GM10266 (cell line): ENCODE data around the gene DNMBP.
"Not testable (repeated sequence)": the region's sequence is repeated elsewhere in the genome, so short reads cannot be mapped to it uniquely, and the experiment has no call there.

Source experiments
- DNase-seq: peaks from one replicate; pipeline ENCODE4 v3.0.0; 2012; ENCODE audit errors: extremely low spot score
- TF ChIP-seq, protein P1 (sequence below): IDR thresholded peaks from 2 replicates; pipeline ENCODE4 v1.5.1; 2012; ENCODE audit warnings: mild to moderate bottlenecking, low read depth; ENCODE audit not compliant: control insufficient read depth, insufficient read depth; ENCODE audit errors: missing control alignments

Gene DNMBP

DNA sequence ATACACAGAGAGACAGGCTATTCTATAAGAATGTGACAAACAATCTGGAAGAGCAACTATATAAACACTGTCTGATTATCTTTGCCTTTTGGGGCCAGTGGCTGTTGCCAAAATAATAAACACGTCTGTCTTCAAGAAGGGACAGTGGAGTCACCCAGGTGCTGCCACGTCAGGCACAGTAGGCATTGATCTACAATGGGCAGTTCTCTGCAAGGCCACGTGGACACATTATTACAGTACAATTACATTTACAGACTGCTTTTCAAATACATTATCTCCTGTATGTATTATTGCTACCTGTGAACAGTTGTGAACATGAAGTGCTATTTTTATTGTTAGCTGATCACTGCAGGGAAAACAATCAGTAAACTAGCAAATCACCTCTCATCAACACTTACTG is 14.0 kb downstream of the DNMBP start:
- no peak for DNase-seq
- TF ChIP-seq, protein P1, sequence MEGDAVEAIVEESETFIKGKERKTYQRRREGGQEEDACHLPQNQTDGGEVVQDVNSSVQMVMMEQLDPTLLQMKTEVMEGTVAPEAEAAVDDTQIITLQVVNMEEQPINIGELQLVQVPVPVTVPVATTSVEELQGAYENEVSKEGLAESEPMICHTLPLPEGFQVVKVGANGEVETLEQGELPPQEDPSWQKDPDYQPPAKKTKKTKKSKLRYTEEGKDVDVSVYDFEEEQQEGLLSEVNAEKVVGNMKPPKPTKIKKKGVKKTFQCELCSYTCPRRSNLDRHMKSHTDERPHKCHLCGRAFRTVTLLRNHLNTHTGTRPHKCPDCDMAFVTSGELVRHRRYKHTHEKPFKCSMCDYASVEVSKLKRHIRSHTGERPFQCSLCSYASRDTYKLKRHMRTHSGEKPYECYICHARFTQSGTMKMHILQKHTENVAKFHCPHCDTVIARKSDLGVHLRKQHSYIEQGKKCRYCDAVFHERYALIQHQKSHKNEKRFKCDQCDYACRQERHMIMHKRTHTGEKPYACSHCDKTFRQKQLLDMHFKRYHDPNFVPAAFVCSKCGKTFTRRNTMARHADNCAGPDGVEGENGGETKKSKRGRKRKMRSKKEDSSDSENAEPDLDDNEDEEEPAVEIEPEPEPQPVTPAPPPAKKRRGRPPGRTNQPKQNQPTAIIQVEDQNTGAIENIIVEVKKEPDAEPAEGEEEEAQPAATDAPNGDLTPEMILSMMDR, result no peak

DNA sequence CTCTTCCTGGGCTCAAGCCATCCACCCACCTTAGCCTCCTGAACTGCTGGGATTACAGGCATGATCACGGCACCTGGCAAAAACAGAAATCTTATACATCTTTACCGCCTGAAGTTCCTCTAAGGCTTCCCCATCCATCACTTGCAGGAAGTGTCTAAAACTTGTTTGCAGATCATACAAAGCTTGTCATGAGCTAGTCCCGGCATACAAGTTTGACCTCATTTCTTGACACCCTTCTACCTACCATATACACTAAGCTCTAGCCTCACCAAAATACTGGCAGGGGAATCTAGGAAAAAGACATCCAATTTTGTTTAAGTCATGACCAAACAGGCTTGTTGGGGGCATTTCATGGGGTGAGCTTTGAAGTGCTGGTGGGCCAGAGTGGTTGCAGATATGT is 14.5 kb downstream of the DNMBP start:
- DNase-seq, result no peak
- TF ChIP-seq, protein P1, result no peak

DNA sequence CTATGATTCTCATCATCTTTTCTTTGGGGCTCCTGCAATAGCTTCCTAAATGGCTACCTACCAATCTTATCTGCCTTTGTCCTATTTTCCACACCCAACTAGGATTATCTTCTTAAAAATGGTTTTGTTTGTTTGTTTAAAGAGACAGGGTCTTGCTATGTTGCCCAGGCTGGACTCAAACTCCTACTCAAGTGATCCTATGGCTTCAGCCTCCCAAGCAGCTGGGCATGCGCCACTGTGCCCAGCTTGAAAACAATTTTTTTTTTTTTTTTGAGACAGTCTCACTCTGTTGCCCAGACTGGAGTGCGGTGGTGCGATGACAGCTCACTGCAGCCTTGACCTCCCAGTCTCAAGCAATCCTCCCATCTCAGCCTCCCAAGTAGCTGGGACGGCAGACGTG is 14.9 kb downstream of the DNMBP start:
- DNase-seq, result no peak
- TF ChIP-seq, protein P1, result no peak

DNA sequence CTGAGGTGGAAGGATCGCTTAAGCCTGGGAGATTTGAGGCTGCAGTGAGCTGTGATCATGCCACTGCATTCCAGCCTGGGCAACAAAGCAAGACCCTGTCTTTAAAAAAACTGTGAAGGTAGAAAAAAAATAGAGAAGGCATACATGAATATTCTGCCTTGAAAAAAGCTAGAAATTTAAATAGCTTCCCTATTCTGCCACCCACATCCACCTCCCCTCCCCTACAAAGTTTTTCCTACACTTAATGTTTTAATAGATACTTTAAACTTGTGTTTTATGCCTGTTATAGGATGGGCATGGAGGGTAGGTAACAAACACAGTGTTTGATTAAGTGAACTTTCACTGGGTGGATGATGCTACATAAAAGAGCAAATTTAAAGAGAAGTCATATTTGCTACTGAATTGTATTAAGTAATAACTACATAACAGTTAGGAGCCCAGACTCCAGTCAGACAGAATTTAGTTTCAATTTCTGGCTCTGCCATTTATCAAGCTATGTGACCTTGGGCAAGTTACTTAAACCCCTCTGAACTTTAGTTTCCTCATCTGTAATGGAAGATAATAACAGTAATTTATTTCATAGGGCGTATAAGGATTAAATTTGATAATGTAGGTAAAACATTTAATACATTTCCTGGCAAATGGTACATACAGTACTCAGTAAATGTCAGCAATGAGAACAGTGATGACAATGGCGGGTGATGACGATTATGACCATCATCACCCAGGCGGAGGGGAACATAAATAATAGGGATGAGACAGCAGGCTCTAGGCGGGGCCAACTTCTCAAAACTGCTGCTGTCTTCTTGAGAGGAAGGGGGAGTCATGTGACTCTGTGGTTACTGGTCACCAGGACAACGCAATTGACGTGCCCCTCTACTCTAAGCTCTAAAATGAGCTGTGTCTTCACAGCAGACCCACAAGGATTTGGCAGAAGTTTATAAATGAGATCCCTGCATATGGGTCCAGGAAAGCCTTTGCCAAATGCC is 15.8 kb downstream of the DNMBP start:
- TF ChIP-seq, protein P1, result no peak
- peak; percentile 72 for DNase-seq

DNA sequence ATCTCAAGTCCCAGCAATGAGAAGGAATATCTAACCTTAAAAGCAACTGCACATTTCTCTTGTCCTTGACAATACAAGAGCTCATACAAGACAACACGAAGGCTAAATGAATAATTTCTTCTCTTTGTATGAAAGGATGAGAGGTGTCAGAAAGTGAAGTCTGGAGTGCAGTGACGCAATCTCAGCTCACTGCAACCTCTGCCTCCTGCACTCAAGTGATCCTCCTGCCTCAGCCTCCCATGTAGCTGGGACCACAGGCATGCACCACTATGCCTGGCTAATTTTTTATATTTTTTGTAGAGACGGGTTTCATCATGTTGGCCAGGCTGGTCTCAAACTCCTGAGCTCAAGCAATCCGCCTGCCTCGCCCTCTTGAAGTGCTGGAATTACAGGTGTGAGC is 24.1 kb downstream of the DNMBP start:
- not testable (repeated sequence) for DNase-seq

DNA sequence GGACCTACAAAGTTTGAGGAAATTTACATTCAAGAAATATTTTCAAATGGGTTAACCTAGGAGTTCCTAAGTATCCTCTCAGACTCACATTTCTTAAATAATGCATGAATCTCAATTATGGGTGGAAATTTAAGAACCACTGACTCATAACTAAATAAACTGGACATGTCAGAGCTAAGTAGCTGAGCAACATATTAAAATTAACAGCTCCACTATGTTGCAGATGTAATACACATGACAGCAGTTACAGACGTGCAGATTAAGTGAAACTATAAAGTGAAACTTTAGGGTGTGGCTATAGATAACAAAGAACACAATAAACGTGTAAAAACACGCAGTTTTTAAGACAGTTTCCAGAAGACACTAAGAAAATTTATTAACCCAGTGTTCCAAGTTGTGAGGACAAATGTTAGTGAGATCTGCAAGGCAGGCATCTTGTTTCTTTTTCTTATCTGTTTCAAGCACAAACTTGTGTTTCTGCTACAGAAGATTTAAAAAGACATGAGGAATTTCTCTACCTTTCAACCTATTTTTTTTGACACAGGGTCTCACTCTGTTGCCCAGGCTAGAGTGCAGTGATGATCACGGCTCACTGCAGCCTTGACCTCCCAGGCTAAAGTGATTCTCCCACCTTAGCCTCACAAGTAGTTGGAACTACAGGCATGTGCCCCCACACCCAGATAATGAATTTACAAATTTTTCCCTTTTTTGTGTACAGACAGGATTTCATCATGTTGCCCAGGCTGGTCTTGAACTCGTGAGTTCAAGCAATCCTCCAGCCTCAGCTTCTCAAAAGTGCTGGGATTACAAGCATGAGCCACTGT is 25.3 kb downstream of the DNMBP start:
- TF ChIP-seq, protein P1, result no peak
- no peak for DNase-seq

DNA sequence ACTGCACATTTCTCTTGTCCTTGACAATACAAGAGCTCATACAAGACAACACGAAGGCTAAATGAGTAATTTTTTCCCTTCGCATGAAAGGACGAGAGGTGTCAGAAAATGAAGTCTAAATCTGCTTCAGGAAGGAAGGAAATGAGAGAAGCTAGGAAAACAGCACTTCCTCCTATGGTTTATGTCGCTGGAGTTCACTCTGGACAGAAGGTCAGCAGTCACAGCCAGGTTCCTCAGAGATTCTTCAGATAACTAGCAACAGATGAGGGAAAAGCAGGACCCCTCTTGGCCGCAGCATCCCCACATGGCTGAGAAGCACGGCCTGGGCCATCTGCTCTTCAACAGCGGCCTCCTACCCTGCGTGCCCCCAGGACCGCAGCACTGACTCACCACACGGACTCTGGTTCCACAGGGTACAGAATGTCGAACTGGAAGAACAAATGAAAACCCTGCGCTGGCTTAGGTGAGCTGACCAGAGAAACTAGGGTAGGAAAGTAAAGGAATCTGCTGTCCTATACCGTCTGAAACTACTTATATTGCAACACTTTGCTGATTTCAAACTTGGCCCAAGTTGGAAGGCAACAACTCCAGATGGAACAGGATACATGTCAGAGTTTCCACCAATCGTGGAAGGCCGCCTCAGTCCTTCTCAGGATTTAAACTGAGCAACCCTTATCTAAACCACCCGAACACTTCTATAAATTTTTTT is 26.3 kb downstream of the DNMBP start:
- TF ChIP-seq, protein P1, result no peak
- no peak for DNase-seq
